Activated T-helper 1 cell treated with anti-CD3 and anti-CD28 coated beads, Interleukin-12 subunit alpha, Interleukin-12 subunit beta, Interleukin-2, Interleukin-4 antibody, amounts not matched to agents 30 ng/mL and 10 ng/mL and 1 ng/mL, durations not matched to agents 14 hours and 24 hours and 36 hours (primary cell): ENCODE results near the gene USP24. TPM values are rescaled to one million over a fixed set of nuclear protein-coding genes. Genes with fewer than 3 reads are reported as not detected.
A peak's percentile ranks its signal among the peaks of the same experiment; 100 is the strongest.

Experiments used
- DNase-seq: peaks from one replicate; pipeline ENCODE4 v3.0.0; 2021; ENCODE audit warnings: low spot score
- H3K27ac Mint-ChIP-seq: one replicate; pipeline ENCODE4 v1.8.0; 2021; ENCODE audit warnings: mild to moderate bottlenecking, mixed read lengths
- H3K27me3 Mint-ChIP-seq: one replicate; pipeline ENCODE4 v1.8.0; 2022; ENCODE audit warnings: mild to moderate bottlenecking, moderate library complexity, mixed read lengths; ENCODE audit not compliant: insufficient read depth
- H3K36me3 Mint-ChIP-seq: one replicate; pipeline ENCODE4 v1.8.0; 2021; ENCODE audit warnings: low read depth, mixed read lengths
- H3K4me1 Mint-ChIP-seq: one replicate; pipeline ENCODE4 v1.8.0; 2021; ENCODE audit warnings: low read depth, mixed read lengths
- H3K4me3 Mint-ChIP-seq: one replicate; pipeline ENCODE4 v1.8.0; 2021; ENCODE audit warnings: mild to moderate bottlenecking, moderate library complexity, mixed read lengths
- H3K9me3 Mint-ChIP-seq: one replicate; pipeline ENCODE4 v1.8.0; 2021; ENCODE audit warnings: mixed read lengths
- intact Hi-C: fragments of 100-400 bp; cut with micrococcal nuclease; formaldehyde crosslinking; loops from one replicate; pipeline ENCODE4 v1.15.1; 2024
- total RNA-seq: library from RNA; stranded (reverse); gene quantifications from 2 replicates; pipeline ENCODE4 v1.2.3, GENCODE V29; 2022

Gene USP24
- 53.6 and 58.6 TPM in 2 replicates for total RNA-seq

- Mint-ChIP-seq H3K27ac (peak within 1 kb of the TSS; percentile 96), H3K4me1 (peaks cover 61% of the 10 kb centered on the region), H3K4me3 (peak within 1 kb of the TSS; percentile 93), H3K27me3 (peaks cover 3% of the 10 kb centered on the region), H3K9me3 (no peaks in the 10 kb centered on the region), H3K36me3 (peaks cover 12% of the 10 kb centered on the region)
- intact Hi-C loops = loop anchor here (1.0 to 5.0 kb wide), 5 partner anchors 27 to 499 kb away; no protein-coding TSS in a partner anchor
- DNase-seq = peak; percentile 82
These were observed at the start of gene USP24 for GRCh38 chr1:55215194-55216021. USP24 (minus strand) TSS chr1:55215364; CDS start chr1:55215113, 251 bp downstream.

- no peak overlapping the region for H3K27ac Mint-ChIP-seq
- DNase-seq = no peak
- intact Hi-C loops = no loop called here
- peaks cover 8% of the 10 kb centered on the region for H3K4me1 Mint-ChIP-seq
- no peaks in the 10 kb centered on the region for H3K9me3 Mint-ChIP-seq
- no peaks in the 10 kb centered on the region for H3K36me3 Mint-ChIP-seq
- H3K4me3 Mint-ChIP-seq = no peak overlapping the region
- peaks cover 31% of the 10 kb centered on the region for H3K27me3 Mint-ChIP-seq
These were observed 47.7 kb upstream of the USP24 start for GRCh38 chr1:55262822-55263221.

- intact Hi-C loops = loop anchor here (5.0 kb wide), 1 partner anchor 43 kb away; the partner anchor contains the start of gene USP24
- Mint-ChIP-seq H3K4me1 (peaks cover 13% of the 10 kb centered on the region), H3K9me3 (no peaks in the 10 kb centered on the region), H3K27ac (no peak overlapping the region), H3K27me3 (peaks cover 31% of the 10 kb centered on the region), H3K4me3 (no peak overlapping the region), H3K36me3 (no peaks in the 10 kb centered on the region)
- no peak for DNase-seq
These were observed 44.9 kb upstream of the USP24 start for GRCh38 chr1:55259911-55260609.

GRCh38 chr1:55257958-55258357 is 42.8 kb upstream of the USP24 start:
- Mint-ChIP-seq H3K4me3 (no peak overlapping the region), H3K36me3 (no peaks in the 10 kb centered on the region), H3K27ac (peak overlapping the region; percentile 78), H3K4me1 (peaks cover 15% of the 10 kb centered on the region), H3K9me3 (no peaks in the 10 kb centered on the region), H3K27me3 (peaks cover 26% of the 10 kb centered on the region)
- intact Hi-C loops = loop anchor here (1.0 to 5.0 kb wide), 2 partner anchors 19 to 41 kb away; partner anchors contain the start of gene USP24
- DNase-seq = peak; percentile 61

GRCh38 chr1:55255901-55256300 is 40.7 kb upstream of the USP24 start:
- Mint-ChIP-seq H3K4me1 (peaks cover 21% of the 10 kb centered on the region), H3K4me3 (no peak overlapping the region), H3K27ac (no peak overlapping the region), H3K36me3 (no peaks in the 10 kb centered on the region), H3K9me3 (no peaks in the 10 kb centered on the region), H3K27me3 (peaks cover 22% of the 10 kb centered on the region)
- intact Hi-C loops = loop anchor here (5.0 kb wide), 1 partner anchor 39 kb away; the partner anchor contains the start of gene USP24
- DNase-seq = no peak

DNA sequence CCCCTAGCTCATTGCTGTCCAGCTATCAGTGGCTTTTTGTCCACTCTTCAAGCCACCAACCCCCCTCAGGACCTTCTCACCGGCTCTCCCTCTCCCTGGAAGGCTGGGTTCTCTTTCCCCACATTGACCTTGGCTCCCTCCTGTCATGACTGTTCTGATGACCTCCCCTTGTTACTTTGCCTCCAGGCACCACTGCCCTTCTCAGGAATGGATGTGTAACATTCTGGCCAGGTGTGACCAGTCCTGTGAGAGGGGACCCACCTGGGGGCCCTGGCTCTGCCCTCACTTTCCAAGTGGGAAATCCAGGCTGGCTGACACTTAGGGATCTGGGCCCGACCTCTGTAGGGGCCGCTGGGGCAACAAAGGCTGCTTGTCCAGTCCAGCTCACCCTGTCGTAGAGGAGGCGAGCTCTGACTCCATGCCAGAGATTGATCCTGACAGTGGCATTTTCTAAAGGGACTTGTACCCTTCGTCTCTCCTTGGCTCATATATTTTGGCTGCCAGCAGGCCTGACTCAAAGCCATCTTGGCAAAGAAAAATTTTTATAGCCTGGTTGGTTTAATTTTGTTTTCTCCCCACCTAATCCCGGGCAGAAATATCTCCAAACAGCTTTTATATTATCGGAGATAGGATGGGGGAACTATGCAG is 37.9 kb upstream of the USP24 start:
- Mint-ChIP-seq H3K4me1 (peaks cover 16% of the 10 kb centered on the region), H3K36me3 (no peaks in the 10 kb centered on the region), H3K4me3 (no peak overlapping the region), H3K9me3 (no peaks in the 10 kb centered on the region), H3K27ac (no peak overlapping the region), H3K27me3 (peaks cover 12% of the 10 kb centered on the region)
- intact Hi-C loops = no loop called here
- no peak for DNase-seq

DNA sequence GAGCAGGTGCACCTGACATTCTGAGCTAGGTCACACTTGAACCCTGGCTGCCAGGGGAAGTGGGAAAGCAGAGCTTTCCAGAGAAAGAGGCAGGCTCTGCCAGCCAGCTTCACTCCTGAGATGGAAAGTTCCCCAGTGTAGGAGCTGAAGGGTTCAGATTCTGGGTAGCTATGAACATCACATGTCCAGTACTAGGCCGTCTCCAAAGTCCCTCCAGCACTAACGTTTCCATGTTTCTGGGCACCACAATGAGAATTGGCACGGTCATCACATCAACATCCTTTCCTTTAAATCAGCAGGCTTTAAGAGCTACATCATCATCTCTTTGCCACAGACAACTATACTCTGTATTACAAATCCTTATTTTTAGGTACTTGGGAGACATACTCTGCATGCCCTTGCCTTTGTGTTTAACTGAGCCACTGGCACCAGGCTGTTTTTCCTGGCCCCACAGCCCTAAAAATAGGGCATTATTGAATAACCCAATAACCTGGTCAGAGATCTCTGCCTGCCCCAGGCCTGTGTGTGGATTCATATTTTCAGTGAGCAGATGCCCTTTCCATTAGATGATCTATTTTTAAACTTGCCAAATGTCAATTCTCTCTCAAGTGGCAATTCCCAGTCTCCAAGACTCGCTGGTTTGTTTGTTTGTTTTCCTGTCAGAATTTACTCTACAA is 35.4 kb upstream of the USP24 start:
- no peaks in the 10 kb centered on the region for H3K36me3 Mint-ChIP-seq
- DNase-seq = no peak
- H3K9me3 Mint-ChIP-seq = no peaks in the 10 kb centered on the region
- no peak overlapping the region for H3K27ac Mint-ChIP-seq
- peaks cover 2% of the 10 kb centered on the region for H3K27me3 Mint-ChIP-seq
- no peak overlapping the region for H3K4me3 Mint-ChIP-seq
- peaks cover 8% of the 10 kb centered on the region for H3K4me1 Mint-ChIP-seq
- intact Hi-C loops = no loop called here

DNA sequence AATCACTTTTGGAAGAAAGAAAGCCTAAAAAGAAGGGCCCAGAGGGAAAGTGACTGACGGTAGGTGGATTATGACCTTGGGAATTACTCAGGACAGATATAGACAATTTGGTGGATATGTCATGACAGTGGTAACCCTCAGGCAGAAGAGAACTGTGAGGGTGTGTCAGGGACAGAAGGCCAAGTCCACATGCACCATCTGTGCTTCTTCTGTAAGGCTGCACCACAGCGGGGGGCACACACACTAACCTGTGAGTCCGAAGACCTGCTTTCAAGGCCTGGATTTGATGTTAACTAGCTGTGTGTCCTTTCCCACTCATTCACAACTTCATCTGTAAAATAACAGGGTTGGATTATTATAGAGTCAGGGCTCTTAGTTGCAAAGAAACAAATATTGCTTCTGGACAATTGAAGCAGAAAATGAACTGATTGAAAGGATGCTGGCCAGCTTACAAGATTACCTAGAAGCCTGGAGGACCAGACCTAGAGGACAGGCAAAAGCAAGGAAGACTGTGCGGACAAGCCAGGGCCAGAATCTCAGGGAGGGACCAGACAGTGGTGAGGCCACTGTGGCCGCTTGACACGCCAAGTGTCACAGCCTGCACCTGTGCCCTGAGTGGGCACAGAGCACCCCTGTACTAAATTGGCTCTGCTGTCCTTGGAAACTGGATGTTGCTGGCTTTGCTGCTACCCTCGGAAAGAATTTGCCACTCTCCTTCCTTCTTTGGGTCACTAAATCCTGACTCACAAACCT is 34.7 kb upstream of the USP24 start:
- Mint-ChIP-seq H3K4me3 (no peak overlapping the region), H3K9me3 (no peaks in the 10 kb centered on the region), H3K27ac (no peak overlapping the region), H3K27me3 (peaks cover 2% of the 10 kb centered on the region), H3K4me1 (peaks cover 8% of the 10 kb centered on the region), H3K36me3 (no peaks in the 10 kb centered on the region)
- no peak for DNase-seq
- intact Hi-C loops = no loop called here

DNA sequence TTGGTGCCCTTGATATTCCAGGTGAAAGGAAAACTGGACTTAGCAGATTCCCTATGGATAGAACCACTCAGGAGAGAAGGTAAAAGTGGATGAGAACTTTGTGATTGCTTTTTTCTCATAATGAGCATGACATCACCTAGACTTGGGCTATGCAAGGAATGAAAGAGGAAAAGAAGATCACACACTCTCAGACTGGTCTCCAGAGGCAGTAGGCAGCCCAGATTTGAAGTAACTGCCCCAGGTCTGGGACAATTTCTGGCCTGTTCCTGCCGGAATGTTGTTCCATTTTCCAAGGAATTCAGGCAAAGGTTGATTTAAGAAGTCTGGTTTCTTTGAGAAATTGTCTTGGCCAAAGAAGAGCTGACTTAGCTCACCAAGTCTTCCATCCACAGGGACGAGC is 31.7 kb upstream of the USP24 start:
- DNase-seq = no peak
- Mint-ChIP-seq H3K27me3 (peaks cover 3% of the 10 kb centered on the region), H3K4me1 (no peaks in the 10 kb centered on the region), H3K27ac (no peak overlapping the region), H3K36me3 (no peaks in the 10 kb centered on the region), H3K9me3 (no peaks in the 10 kb centered on the region), H3K4me3 (no peak overlapping the region)
- intact Hi-C loops = no loop called here

DNA sequence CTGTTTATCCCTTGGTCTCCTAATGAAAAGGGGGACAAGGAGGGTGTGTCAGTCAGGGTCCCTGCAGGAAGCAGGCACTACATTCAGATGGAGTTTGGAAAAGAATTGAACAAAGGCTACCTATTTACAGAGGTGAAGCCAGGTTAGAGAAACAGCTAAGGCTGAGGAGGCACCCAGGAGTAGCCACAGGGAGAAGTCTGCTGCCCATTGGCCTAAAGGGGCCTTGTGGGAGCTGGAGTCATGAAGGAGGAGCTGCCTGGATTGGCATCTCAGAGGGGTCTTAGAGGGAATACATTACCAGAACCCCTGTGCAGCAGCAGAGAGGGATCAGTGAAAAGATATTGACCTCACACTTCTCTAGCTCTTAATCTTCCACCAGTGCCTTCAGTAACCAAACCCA is 31.2 kb upstream of the USP24 start:
- Mint-ChIP-seq H3K27me3 (peaks cover 3% of the 10 kb centered on the region), H3K9me3 (no peaks in the 10 kb centered on the region), H3K4me1 (no peaks in the 10 kb centered on the region), H3K36me3 (no peaks in the 10 kb centered on the region), H3K4me3 (no peak overlapping the region), H3K27ac (no peak overlapping the region)
- intact Hi-C loops = no loop called here
- no peak for DNase-seq

- Mint-ChIP-seq H3K9me3 (no peaks in the 10 kb centered on the region), H3K27ac (no peak overlapping the region), H3K27me3 (peaks cover 6% of the 10 kb centered on the region), H3K36me3 (no peaks in the 10 kb centered on the region), H3K4me3 (no peak overlapping the region), H3K4me1 (no peaks in the 10 kb centered on the region)
- DNase-seq = no peak
- intact Hi-C loops = no loop called here
These were observed 30.6 kb upstream of the USP24 start for GRCh38 chr1:55245781-55246180.
